IMR-90 (cell line): ENCODE results near the gene ZMAT5. TPM values are rescaled to one million over a fixed set of nuclear protein-coding genes. Genes with fewer than 3 reads are reported as not detected.

ENCODE experiments used
- ATAC-seq: fragments of 200-7000 bp; cut with Tn5 transposase; 2 replicates; pipeline ENCODE4 v1.9.1; 2020; ENCODE audit warnings: low read depth, mild to moderate bottlenecking, moderate library complexity
- BruUV-seq: library from RNA; stranded (reverse); fragments of 400-500 nt; replicated peaks from 2 replicates; lab custom pipeline; 2021; lab: Mats Ljungman, UMichigan
- CTCF ChIA-PET: fragments of 300-600 bp; formaldehyde crosslinking; extraction: SDS; loops from one replicate; lab custom pipeline; 2021; ENCODE audit warnings: antibody characterized with exemption; lab: Yijun Ruan, JAX
- POLR2A ChIA-PET: fragments of 300-600 bp; sonication (Branson Sonifier 250); formaldehyde crosslinking; loops from one replicate; lab custom pipeline; 2022; ENCODE audit warnings: antibody characterized with exemption; ENCODE audit not compliant: unreplicated experiment; lab: Charles Lee
- DNase-seq: peaks from one replicate; pipeline ENCODE4 v3.0.0; 2013
- H2AFZ ChIP-seq: replicated peaks from 2 replicates; pipeline ENCODE3; 2013; ENCODE audit warnings: low read length, mild to moderate bottlenecking; ENCODE audit not compliant: poor library complexity
- H2AK5ac ChIP-seq: 2 replicates; pipeline ENCODE4 v1.6.1; 2013; ENCODE audit warnings: low read depth, low read length, inconsistent platforms
- H2AK9ac ChIP-seq: replicated peaks from 2 replicates; pipeline ENCODE3; 2013; ENCODE audit warnings: mild to moderate bottlenecking, low read depth, low read length, moderate library complexity; ENCODE audit not compliant: poor library complexity
- H2BK120ac ChIP-seq: 2 replicates; pipeline ENCODE4 v1.6.1; 2013; ENCODE audit warnings: low read depth, low read length, inconsistent platforms
- H2BK15ac ChIP-seq: 3 replicates; pipeline ENCODE4 v1.6.1; 2013; ENCODE audit warnings: low read depth, low read length, inconsistent platforms
- H2BK20ac ChIP-seq: 2 replicates; pipeline ENCODE4 v1.6.1; 2013; ENCODE audit warnings: low read depth, mild to moderate bottlenecking, inconsistent platforms, low read length, moderate library complexity
- H2BK5ac ChIP-seq: 2 replicates; pipeline ENCODE4 v1.6.1; 2013; ENCODE audit warnings: mild to moderate bottlenecking, low read depth, low read length, inconsistent platforms; ENCODE audit not compliant: poor library complexity, severe bottlenecking
- H3K14ac ChIP-seq: replicated peaks from 2 replicates; pipeline ENCODE4 v1.6.1; 2013; ENCODE audit warnings: low read depth, low read length, inconsistent platforms
- H3K18ac ChIP-seq: 2 replicates; pipeline ENCODE4 v1.6.1; 2013; ENCODE audit warnings: low read depth, low read length, control low read depth
- H3K23ac ChIP-seq: 2 replicates; pipeline ENCODE4 v1.6.1; 2013; ENCODE audit warnings: low read depth, low read length, inconsistent platforms
- H3K27ac ChIP-seq: 2 replicates; pipeline ENCODE4 v1.5.1; 2013; ENCODE audit warnings: mild to moderate bottlenecking, control low read depth, low read length; ENCODE audit not compliant: insufficient read depth
- H3K27me3 ChIP-seq: 2 replicates; pipeline ENCODE4 v1.6.1; 2013; ENCODE audit warnings: low read length; ENCODE audit not compliant: control insufficient read depth, insufficient read depth
- H3K36me3 ChIP-seq: 2 replicates; pipeline ENCODE4 v1.6.1; 2013; ENCODE audit warnings: low read length, mixed read lengths; ENCODE audit not compliant: control insufficient read depth, insufficient read depth
- H3K4ac ChIP-seq: 2 replicates; pipeline ENCODE4 v1.6.1; 2013; ENCODE audit warnings: low read depth, low read length, inconsistent platforms
- H3K4me1 ChIP-seq: 2 replicates; pipeline ENCODE4 v1.6.1; 2013; ENCODE audit warnings: low read length, mixed read lengths; ENCODE audit not compliant: control insufficient read depth, insufficient read depth
- H3K4me2 ChIP-seq: 2 replicates; pipeline ENCODE4 v1.6.1; 2013; ENCODE audit warnings: low read depth, mild to moderate bottlenecking, control low read depth, low read length, moderate library complexity
- H3K4me3 ChIP-seq: 2 replicates; pipeline ENCODE4 v1.5.1; 2013; ENCODE audit warnings: low read depth, mild to moderate bottlenecking, control low read depth, low read length, moderate library complexity; ENCODE audit not compliant: insufficient read depth
- H3K56ac ChIP-seq: 2 replicates; pipeline ENCODE4 v1.6.1; 2013; ENCODE audit warnings: low read length, inconsistent platforms; ENCODE audit not compliant: insufficient read depth; ENCODE audit errors: extremely low read depth
- H3K79me1 ChIP-seq, 2 experiments: 2 replicates each; pipeline ENCODE4 v1.6.1; 2013; ENCODE audit warnings: low read length in 2 of 2, inconsistent platforms in 1 of 2, low read depth in 1 of 2
- H3K9ac ChIP-seq: 2 replicates; pipeline ENCODE4 v1.6.1; 2013; ENCODE audit warnings: low read depth, low read length, control low read depth
- H3K9me1 ChIP-seq: 2 replicates; pipeline ENCODE4 v1.6.1; 2013; ENCODE audit warnings: low read length, inconsistent platforms; ENCODE audit not compliant: insufficient read depth
- H3K9me3 ChIP-seq: 2 replicates; pipeline ENCODE4 v1.6.1; 2013; ENCODE audit warnings: low read length; ENCODE audit not compliant: control insufficient read depth, insufficient read depth
- H4K20me1 ChIP-seq: 2 replicates; pipeline ENCODE4 v1.6.1; 2013; ENCODE audit warnings: low read length, inconsistent platforms; ENCODE audit not compliant: insufficient read depth
- H4K5ac ChIP-seq: 2 replicates; pipeline ENCODE4 v1.6.1; 2013; ENCODE audit warnings: mild to moderate bottlenecking, low read depth, low read length, control low read depth
- H4K8ac ChIP-seq, 2 experiments: 2 replicates each; pipeline ENCODE4 v1.6.1; 2013; ENCODE audit warnings: low read depth in 2 of 2, low read length in 2 of 2, control low read depth in 1 of 2, inconsistent platforms in 1 of 2
- H4K91ac ChIP-seq: 2 replicates; pipeline ENCODE4 v1.6.1; 2013; ENCODE audit warnings: low read depth, low read length, inconsistent platforms; ENCODE audit not compliant: insufficient read depth
- NFE2L2 ChIP-seq: fragments of 150-350 bp; IDR thresholded peaks from 2 replicates; pipeline ENCODE4 v1.6.1; 2016; ENCODE audit warnings: low read depth, mild to moderate bottlenecking, low read length
- RAD21 ChIP-seq: IDR thresholded peaks from 2 replicates; pipeline ENCODE4 v1.6.1; 2012; ENCODE audit warnings: low read length, improper control_type of control experiment
- SMC3 ChIP-seq: fragments of 150-350 bp; IDR thresholded peaks from 2 replicates; pipeline ENCODE4 v1.6.1; 2016; ENCODE audit warnings: low read depth, mild to moderate bottlenecking, antibody characterized with exemption, low read length, moderate library complexity
- WGBS, 2 experiments: methylation state at CpG; one replicate each; pipeline versions ENCODE4 v1.1.5 to v1.1.7; 2013; ENCODE audit warnings: missing lambda C conversion rate in 2 of 2; ENCODE audit not compliant: insufficient read length in 1 of 2; ENCODE audit errors: extremely low coverage in 2 of 2; 5-methylcytosine and 5-hydroxymethylcytosine counted together
- dilution Hi-C: fragments of 300-500 bp; cut with HindIII; formaldehyde crosslinking; loops from one replicate; pipeline ENCODE4 v1.14.3; 2018; ENCODE audit warnings: low sequenced_read_pairs; ENCODE audit not compliant: unreplicated experiment
- in situ Hi-C: fragments of 300-500 bp; cut with MboI; formaldehyde crosslinking; loops from 3 replicates; pipeline ENCODE4 v1.14.3; 2019; ENCODE audit warnings: low sequenced_read_pairs, inconsistent platforms, mixed read lengths
- intact Hi-C: fragments of 100-400 bp; cut with micrococcal nuclease; formaldehyde crosslinking; loops from 2 replicates; pipeline ENCODE4 v1.10.0; 2022
- polyA plus RNA-seq, 3 experiments: library from polyadenylated mRNA; depleted of rRNA; stranded (reverse); fragments of >200 nt; gene quantifications; 2 replicates each; pipeline ENCODE4 v1.2.3, GENCODE V29; 2012; ENCODE audit warnings: low replicate concordance in 1 of 3
- total RNA-seq: library from RNA; depleted of rRNA; stranded (reverse); fragments of >200 nt; gene quantifications from 2 replicates; pipeline ENCODE4 v1.2.3, GENCODE V29; 2012
- TF ChIP-seq, protein P1 (sequence below): conservative IDR thresholded peaks from 2 replicates; pipeline ENCODE4 v1.5.1; 2012; ENCODE audit warnings: mild to moderate bottlenecking, low read depth, low read length, improper control_type of control experiment

Gene ZMAT5
- total and polyA plus RNA-seq, 2 of the 4 experiments (the other 2 are of a cell fraction), result 21.7 to 31.8 TPM

- dilution Hi-C loops, result no loop called here
Observed at GRCh38 chr22:29772170-29772641, 5.4 kb upstream of the ZMAT5 start.

More at GRCh38 chr22:29772170-29772641, 5.4 kb upstream of the ZMAT5 start:
- Histone ChIP-seq H2BK15ac (no peak overlapping the region), H3K4me2 (no peak overlapping the region), H3K9me1 (no peaks in the 10 kb centered on the region), H2BK5ac (peak overlapping the region; percentile 21), H3K79me1 (peaks cover 13 to 38% of the 10 kb centered on the region in 2 experiments; a peak in 3 of 4 replicates), H2AK5ac (peak overlapping the region; percentile 27), H3K4ac (peak overlapping the region; percentile 74), H3K9ac (no peak overlapping the region), H2AFZ (peak overlapping the region; percentile 16), H3K4me3 (no peak overlapping the region), H3K27ac (no peak overlapping the region), H4K20me1 (peaks cover 5% of the 10 kb centered on the region), H4K8ac (peak overlapping the region in 1 of 2 experiments; percentile 53; a peak in 1 of 4 replicates), H3K56ac (no peak overlapping the region), H3K36me3 (peaks cover 12% of the 10 kb centered on the region), H2BK20ac (peak overlapping the region; percentile 17; the same call in 1 of the 2 replicates), H3K4me1 (peaks cover 10% of the 10 kb centered on the region; the same call in 1 of the 2 replicates), H3K27me3 (no peaks in the 10 kb centered on the region), H4K91ac (peak overlapping the region; percentile 26), H4K5ac (no peak overlapping the region; the same call in 1 of the 2 replicates), H3K23ac (no peak overlapping the region), H3K14ac (peak overlapping the region; percentile 7; the same call in 1 of the 2 replicates), H2AK9ac (peak overlapping the region; percentile 87), H3K9me3 (no peaks in the 10 kb centered on the region), H3K18ac (no peak overlapping the region; the same call in 1 of the 2 replicates), H2BK120ac (peak overlapping the region; percentile 47)
- 0% methylated on average over 1 of the region's 5 CpGs; no CpG with 5 or more reads in 1 of the 2 experiments for WGBS, 2 experiments
- TF ChIP-seq NFE2L2 (no peak), RAD21 (peak; percentile 59), SMC3 (peak; percentile 40)
- TF ChIP-seq, protein P1, sequence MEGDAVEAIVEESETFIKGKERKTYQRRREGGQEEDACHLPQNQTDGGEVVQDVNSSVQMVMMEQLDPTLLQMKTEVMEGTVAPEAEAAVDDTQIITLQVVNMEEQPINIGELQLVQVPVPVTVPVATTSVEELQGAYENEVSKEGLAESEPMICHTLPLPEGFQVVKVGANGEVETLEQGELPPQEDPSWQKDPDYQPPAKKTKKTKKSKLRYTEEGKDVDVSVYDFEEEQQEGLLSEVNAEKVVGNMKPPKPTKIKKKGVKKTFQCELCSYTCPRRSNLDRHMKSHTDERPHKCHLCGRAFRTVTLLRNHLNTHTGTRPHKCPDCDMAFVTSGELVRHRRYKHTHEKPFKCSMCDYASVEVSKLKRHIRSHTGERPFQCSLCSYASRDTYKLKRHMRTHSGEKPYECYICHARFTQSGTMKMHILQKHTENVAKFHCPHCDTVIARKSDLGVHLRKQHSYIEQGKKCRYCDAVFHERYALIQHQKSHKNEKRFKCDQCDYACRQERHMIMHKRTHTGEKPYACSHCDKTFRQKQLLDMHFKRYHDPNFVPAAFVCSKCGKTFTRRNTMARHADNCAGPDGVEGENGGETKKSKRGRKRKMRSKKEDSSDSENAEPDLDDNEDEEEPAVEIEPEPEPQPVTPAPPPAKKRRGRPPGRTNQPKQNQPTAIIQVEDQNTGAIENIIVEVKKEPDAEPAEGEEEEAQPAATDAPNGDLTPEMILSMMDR, result peak; percentile 61
- peak; percentile 76 for DNase-seq
- CTCF ChIA-PET, result interaction anchor here (0.6 to 1.2 kb wide), 4 partner anchors 9 to 484 kb away, joined by 3 to 6 read pairs (median 4); no protein-coding TSS in a partner anchor
- ATAC-seq, result peak; percentile 79
- POLR2A ChIA-PET, result interaction anchor here (1.2 kb wide), 1 partner anchor 10 kb away, joined by 4 read pairs; no protein-coding TSS in a partner anchor
- intact Hi-C loops (loop anchor here (1.0 to 2.0 kb wide), 3 partner anchors 67 to 317 kb away; partner anchors contain the start of gene ASCC2), in situ Hi-C loops (no loop called here)
- BruUV-seq, result no TSS peak
